CD4-positive, alpha-beta memory T cell (primary cell): ENCODE results near the gene TMEM178B. TPM values are rescaled to one million over a fixed set of nuclear protein-coding genes. Genes with fewer than 3 reads are reported as not detected.

ENCODE experiments used
- CTCF ChIA-PET: fragments of 350-600 bp; sonication (Branson Sonifier 250); formaldehyde crosslinking; loops from one replicate; lab custom pipeline; 2021; ENCODE audit warnings: inconsistent platforms; ENCODE audit not compliant: partially characterized antibody; lab: Charles Lee
- POLR2A ChIA-PET: fragments of 350-600 bp; sonication (Branson Sonifier 250); formaldehyde crosslinking; loops from one replicate; lab custom pipeline; 2021; ENCODE audit not compliant: partially characterized antibody; lab: Charles Lee
- DNase-seq, 5 donors: peaks; one replicate each; pipeline versions ENCODE4 v3.0.0 to v3.0.0-alpha.2; 2020 to 2022; ENCODE audit warnings: mixed read lengths in 1 of 5
- H3K27ac ChIP-seq: one replicate; pipeline ENCODE4 v1.7.0; 2013; ENCODE audit warnings: low read depth, low read length
- H3K27me3 ChIP-seq: 2 replicates; pipeline ENCODE4 v1.7.0; 2013; ENCODE audit warnings: mild to moderate bottlenecking, low read length, moderate library complexity; ENCODE audit not compliant: insufficient read depth
- H3K36me3 ChIP-seq: 2 replicates; pipeline ENCODE4 v1.7.0; 2013; ENCODE audit warnings: mild to moderate bottlenecking, low read length, moderate library complexity; ENCODE audit not compliant: insufficient read depth
- H3K4me1 ChIP-seq: 2 replicates; pipeline ENCODE4 v1.7.0; 2013; ENCODE audit warnings: mild to moderate bottlenecking, low read length, moderate library complexity; ENCODE audit not compliant: insufficient read depth
- H3K4me3 ChIP-seq, 2 donors: one replicate each; pipeline ENCODE4 v1.7.0; 2013; ENCODE audit warnings: low read length in 2 of 2, mild to moderate bottlenecking in 1 of 2
- H3K9me3 ChIP-seq, 2 donors: one replicate each; pipeline ENCODE4 v1.7.0; 2013; ENCODE audit warnings: low read length in 2 of 2, control low read depth in 1 of 2; ENCODE audit not compliant: control insufficient read depth in 1 of 2
- H3K27ac Mint-ChIP-seq, 7 donors: one replicate each; pipeline ENCODE4 v1.8.0; 2020 to 2021; ENCODE audit warnings: mixed read lengths in 7 of 7, mild to moderate bottlenecking in 6 of 7, inconsistent platforms in 3 of 7, moderate library complexity in 3 of 7
- H3K27me3 Mint-ChIP-seq, 2 donors: one replicate each; pipeline ENCODE4 v1.8.0; 2020 to 2021; ENCODE audit warnings: mixed read lengths in 2 of 2
- H3K36me3 Mint-ChIP-seq, 2 donors: one replicate each; pipeline ENCODE4 v1.8.0; 2020 to 2021; ENCODE audit warnings: mixed read lengths in 2 of 2, inconsistent platforms in 1 of 2, mild to moderate bottlenecking in 1 of 2
- H3K4me1 Mint-ChIP-seq, 4 donors: one replicate each; pipeline ENCODE4 v1.8.0; 2020 to 2021; ENCODE audit warnings: mixed read lengths in 4 of 4, mild to moderate bottlenecking in 1 of 4
- H3K4me3 Mint-ChIP-seq, 8 donors: one replicate each; pipeline ENCODE4 v1.8.0; 2020 to 2021; ENCODE audit warnings: mixed read lengths in 8 of 8, mild to moderate bottlenecking in 7 of 8, moderate library complexity in 6 of 8, inconsistent platforms in 3 of 8
- H3K9me3 Mint-ChIP-seq, 8 donors: one replicate each; pipeline ENCODE4 v1.8.0; 2020 to 2021; ENCODE audit warnings: mixed read lengths in 8 of 8, mild to moderate bottlenecking in 5 of 8, inconsistent platforms in 3 of 8, moderate library complexity in 1 of 8
- intact Hi-C: fragments of 100-400 bp; cut with micrococcal nuclease; formaldehyde crosslinking; loops from one replicate; pipeline ENCODE4 v1.15.1; 2023
- polyA plus RNA-seq, 2 donors: library from polyadenylated mRNA; unstranded; fragments of 300-500 nt; fragmentation: Illumina TruSeq; gene quantifications; one replicate each; pipeline ENCODE4 v1.2.3, GENCODE V29; 2021
- total RNA-seq, 2 experiments: library from RNA; stranded (reverse); gene quantifications; one replicate each; pipeline ENCODE4 v1.2.3, GENCODE V29; 2021

The TMEM178B gene
- total and polyA plus RNA-seq, 4 experiments from 2014 or later, result 0.20 to 0.89 (median 0.49) TPM

- H3K9me3 Mint-ChIP-seq, result peaks cover 0 to 4% (median 0%) of the 10 kb centered on the region in 8 donors
- Histone ChIP-seq H3K27ac (no peak overlapping the region), H3K9me3 (no peaks in the 10 kb centered on the region), H3K36me3 (no peaks in the 10 kb centered on the region), H3K27me3 (peaks cover 5% of the 10 kb centered on the region), H3K4me1 (no peaks in the 10 kb centered on the region), H3K4me3 (no peak overlapping the region)
- no peak overlapping the region for H3K27ac Mint-ChIP-seq
- no peaks in the 10 kb centered on the region for H3K4me1 Mint-ChIP-seq
- H3K4me3 Mint-ChIP-seq, result no peak overlapping the region
- no peaks in the 10 kb centered on the region for H3K36me3 Mint-ChIP-seq
- ChIA-PET POLR2A (no interaction called here), CTCF (no interaction called here)
- intact Hi-C loops, result no loop called here
- DNase-seq, result no peak
- H3K27me3 Mint-ChIP-seq, result peaks cover 0 to 19% of the 10 kb centered on the region in 2 donors
These were observed 416.6 kb downstream of the TMEM178B start for GRCh38 chr7:141490474-141490873.

- DNase-seq, result no peak
- Mint-ChIP-seq H3K9me3 (peaks cover 0 to 4% (median 0%) of the 10 kb centered on the region in 8 donors), H3K4me1 (no peaks in the 10 kb centered on the region), H3K36me3 (no peaks in the 10 kb centered on the region), H3K27me3 (peaks cover 4 to 11% of the 10 kb centered on the region in 2 donors), H3K4me3 (no peak overlapping the region), H3K27ac (no peak overlapping the region)
- POLR2A ChIA-PET, result no interaction called here
- intact Hi-C loops, result no loop called here
- Histone ChIP-seq H3K4me1 (no peaks in the 10 kb centered on the region), H3K36me3 (no peaks in the 10 kb centered on the region), H3K27ac (no peak overlapping the region), H3K9me3 (no peaks in the 10 kb centered on the region), H3K27me3 (no peaks in the 10 kb centered on the region), H3K4me3 (no peak overlapping the region)
- CTCF ChIA-PET, result no interaction called here
These were observed 421.2 kb downstream of the TMEM178B start for GRCh38 chr7:141495057-141495456.

GRCh38 chr7:141497391-141497790 lies 423.5 kb downstream of the TMEM178B start:
- Histone ChIP-seq H3K4me3 (no peak overlapping the region), H3K27ac (no peak overlapping the region), H3K36me3 (no peaks in the 10 kb centered on the region), H3K27me3 (no peaks in the 10 kb centered on the region), H3K9me3 (no peaks in the 10 kb centered on the region), H3K4me1 (no peaks in the 10 kb centered on the region)
- no peaks in the 10 kb centered on the region for H3K4me1 Mint-ChIP-seq
- no peak for DNase-seq
- H3K27ac Mint-ChIP-seq, result no peak overlapping the region
- no peaks in the 10 kb centered on the region for H3K36me3 Mint-ChIP-seq
- peaks cover 10 to 12% of the 10 kb centered on the region in 2 donors for H3K27me3 Mint-ChIP-seq
- CTCF ChIA-PET, result no interaction called here
- H3K4me3 Mint-ChIP-seq, result no peak overlapping the region
- H3K9me3 Mint-ChIP-seq, result peaks cover 0 to 4% (median 0%) of the 10 kb centered on the region in 8 donors
- intact Hi-C loops, result no loop called here
- POLR2A ChIA-PET, result no interaction called here

- Histone ChIP-seq H3K4me1 (no peaks in the 10 kb centered on the region), H3K9me3 (no peaks in the 10 kb centered on the region), H3K27ac (no peak overlapping the region), H3K4me3 (no peak overlapping the region), H3K27me3 (no peaks in the 10 kb centered on the region), H3K36me3 (no peaks in the 10 kb centered on the region)
- H3K36me3 Mint-ChIP-seq, result no peaks in the 10 kb centered on the region
- no peaks in the 10 kb centered on the region for H3K4me1 Mint-ChIP-seq
- peaks cover 9 to 10% of the 10 kb centered on the region in 2 donors for H3K27me3 Mint-ChIP-seq
- no peak for DNase-seq
- ChIA-PET CTCF (interaction anchor here (1.1 kb wide), 1 partner anchor 13 kb away, joined by 3 read pairs; no protein-coding TSS in a partner anchor), POLR2A (no interaction called here)
- no peaks in the 10 kb centered on the region for H3K9me3 Mint-ChIP-seq
- intact Hi-C loops, result no loop called here
- H3K4me3 Mint-ChIP-seq, result no peak overlapping the region
- H3K27ac Mint-ChIP-seq, result no peak overlapping the region
These were observed 426.7 kb downstream of the TMEM178B start for GRCh38 chr7:141500608-141501007.

- Histone ChIP-seq H3K9me3 (no peaks in the 10 kb centered on the region), H3K27me3 (no peaks in the 10 kb centered on the region), H3K36me3 (no peaks in the 10 kb centered on the region), H3K27ac (no peak overlapping the region), H3K4me1 (no peaks in the 10 kb centered on the region), H3K4me3 (no peak overlapping the region)
- intact Hi-C loops, result no loop called here
- POLR2A ChIA-PET, result no interaction called here
- no peak overlapping the region for H3K27ac Mint-ChIP-seq
- peaks cover 9 to 10% of the 10 kb centered on the region in 2 donors for H3K27me3 Mint-ChIP-seq
- DNase-seq, result no peak
- H3K9me3 Mint-ChIP-seq, result no peaks in the 10 kb centered on the region
- no peak overlapping the region for H3K4me3 Mint-ChIP-seq
- no peaks in the 10 kb centered on the region for H3K36me3 Mint-ChIP-seq
- no peaks in the 10 kb centered on the region for H3K4me1 Mint-ChIP-seq
- CTCF ChIA-PET, result interaction anchor here (1.1 to 1.3 kb wide), 2 partner anchors 12 to 32 kb away, joined by 3 read pairs; no protein-coding TSS in a partner anchor
These were observed 427.6 kb downstream of the TMEM178B start for GRCh38 chr7:141501451-141501850.

GRCh38 chr7:141511316-141511675 lies 437.4 kb downstream of the TMEM178B start:
- intact Hi-C loops, result no loop called here
- DNase-seq, result no peak
- Histone ChIP-seq H3K4me3 (no peak overlapping the region), H3K27me3 (peaks cover 7% of the 10 kb centered on the region), H3K27ac (no peak overlapping the region), H3K4me1 (peaks cover 4% of the 10 kb centered on the region), H3K9me3 (no peaks in the 10 kb centered on the region), H3K36me3 (no peaks in the 10 kb centered on the region)
- H3K27ac Mint-ChIP-seq, result no peak overlapping the region
- ChIA-PET CTCF (no interaction called here), POLR2A (no interaction called here)
- H3K4me3 Mint-ChIP-seq, result peak overlapping the region in 6 of 8 donors; percentile 0 to 80 (median 70)
- peaks cover 2 to 10% (median 8%) of the 10 kb centered on the region in 8 donors for H3K9me3 Mint-ChIP-seq
- H3K36me3 Mint-ChIP-seq, result no peaks in the 10 kb centered on the region
- H3K4me1 Mint-ChIP-seq, result peaks cover 7 to 16% (median 11%) of the 10 kb centered on the region in 4 donors
- H3K27me3 Mint-ChIP-seq, result peaks cover 40 to 44% of the 10 kb centered on the region in 2 donors

- DNase-seq, result no peak
- POLR2A ChIA-PET, result no interaction called here
- Histone ChIP-seq H3K27me3 (peaks cover 7% of the 10 kb centered on the region), H3K9me3 (no peaks in the 10 kb centered on the region), H3K27ac (no peak overlapping the region), H3K36me3 (no peaks in the 10 kb centered on the region), H3K4me1 (peaks cover 4% of the 10 kb centered on the region), H3K4me3 (no peak overlapping the region)
- intact Hi-C loops, result no loop called here
- CTCF ChIA-PET, result interaction anchor here (0.8 kb wide), 1 partner anchor 11 kb away, joined by 3 read pairs; no protein-coding TSS in a partner anchor
- H3K9me3 Mint-ChIP-seq, result peaks cover 2 to 10% (median 8%) of the 10 kb centered on the region in 8 donors
- H3K27ac Mint-ChIP-seq, result peak overlapping the region in 1 of 7 donors; percentile 35
- peaks cover 41 to 44% of the 10 kb centered on the region in 2 donors for H3K27me3 Mint-ChIP-seq
- H3K36me3 Mint-ChIP-seq, result no peaks in the 10 kb centered on the region
- H3K4me3 Mint-ChIP-seq, result peak overlapping the region; percentile 68 to 81 (median 80)
- peaks cover 7 to 16% (median 11%) of the 10 kb centered on the region in 4 donors for H3K4me1 Mint-ChIP-seq
These were observed 438.0 kb downstream of the TMEM178B start for GRCh38 chr7:141511676-141512396.
